HL-60 (cell line): ENCODE results near the gene ANKRD13D.
A peak's percentile ranks its signal among the peaks of the same experiment; 100 is the strongest.

Source experiments
- DNase-seq, 2 experiments: peaks; one replicate each; pipeline ENCODE4 v3.0.0-alpha.2; 2010 to 2020; ENCODE audit warnings: low read depth in 1 of 2, low spot score in 1 of 2
- H3K27ac ChIP-seq: fragments of 250-450 bp; sonication (Bioruptor Pico); replicated peaks from 2 replicates; pipeline ENCODE4 v1.5.1; 2020; ENCODE audit warnings: mild to moderate bottlenecking, moderate library complexity
- H3K27me3 ChIP-seq: fragments of 250-450 bp; sonication (Bioruptor Pico); 2 replicates; pipeline ENCODE4 v1.5.1; 2021; ENCODE audit warnings: mild to moderate bottlenecking, moderate library complexity; ENCODE audit not compliant: insufficient read depth, poor library complexity, severe bottlenecking
- H3K4me3 ChIP-seq: replicated peaks from 2 replicates; pipeline ENCODE4 v1.5.1; 2011; ENCODE audit warnings: mild to moderate bottlenecking, control low read depth, low read length; ENCODE audit not compliant: insufficient read depth
- CTCF ChIP-seq: IDR thresholded peaks from one replicate; pipeline ENCODE4 v1.5.1; 2011; ENCODE audit warnings: low read length, control low read depth, inconsistent platforms; ENCODE audit not compliant: insufficient read depth
- GABPA ChIP-seq: IDR thresholded peaks from 2 replicates; pipeline ENCODE4 v1.6.1; 2012; ENCODE audit warnings: low read depth
- POLR2AphosphoS5 ChIP-seq: IDR thresholded peaks from 2 replicates; pipeline ENCODE4 v1.6.1; 2012; ENCODE audit warnings: low read depth
- REST ChIP-seq: IDR thresholded peaks from 2 replicates; pipeline ENCODE4 v1.6.1; 2012; ENCODE audit warnings: low read depth; ENCODE audit not compliant: insufficient replicate concordance
- SPI1 ChIP-seq: IDR thresholded peaks from 2 replicates; pipeline ENCODE4 v1.6.1; 2012; ENCODE audit warnings: low read depth, mild to moderate bottlenecking, borderline replicate concordance

ANKRD13D gene

GRCh38 chr11:67267188-67268080 lies 21.7 kb upstream of the ANKRD13D start:
- H3K4me3 ChIP-seq: peak overlapping the region; percentile 67
- H3K27me3 ChIP-seq: no peaks in the 10 kb centered on the region
- TF ChIP-seq GABPA (no peak), REST (no peak)
- peak in 1 of 2 experiments; percentile 61 for DNase-seq
- peak overlapping the region; percentile 100 for H3K27ac ChIP-seq

- TF ChIP-seq POLR2AphosphoS5: peak; percentile 93
- TF ChIP-seq REST: no peak
- TF ChIP-seq GABPA: peak; percentile 45; the same call in 1 of the 2 replicates
- TF ChIP-seq SPI1: peak; percentile 81; the same call in 1 of the 2 replicates
- Histone ChIP-seq H3K27me3 (no peaks in the 10 kb centered on the region), H3K27ac (peak overlapping the region; percentile 100), H3K4me3 (peak overlapping the region; percentile 67)
- peak; percentile 77 to 98 for DNase-seq
Observed at GRCh38 chr11:67268081-67268961, 20.8 kb upstream of the ANKRD13D start.

- H3K27me3 ChIP-seq: no peaks in the 10 kb centered on the region
- no peak for DNase-seq
- TF ChIP-seq SPI1: no peak
- no peak for TF ChIP-seq POLR2AphosphoS5
- TF ChIP-seq REST: no peak
- no peak for TF ChIP-seq GABPA
- TF ChIP-seq CTCF: no peak
- peak overlapping the region; percentile 100 for H3K27ac ChIP-seq
- H3K4me3 ChIP-seq: peak overlapping the region; percentile 67
Observed at GRCh38 chr11:67268962-67269268, 20.2 kb upstream of the ANKRD13D start.
